Measurements from ENCODE around the gene DNAJB8.

- TF ChIP-seq CTCF (IDR thresholded peaks at IDR 0.05) (no peak), POLR2A (IDR thresholded peaks at IDR 0.05) (no peak)
Measured at GRCh38 chr3:128469556-128469955, 2.9 kb upstream of the DNAJB8 start.
